RWPE1 (cell line): ENCODE results near the gene CARMIL1.
"Not testable (repeated sequence)": the region's sequence is repeated elsewhere in the genome, so short reads cannot be mapped to it uniquely, and the experiment has no call there.

ENCODE experiments used
- CTCF ChIA-PET: fragments of 350-600 bp; sonication (Branson Sonifier 250); formaldehyde crosslinking; extraction: SDS; loops from one replicate; lab custom pipeline; 2021; lab: Yijun Ruan, JAX
- POLR2A ChIA-PET: fragments of 400-600 bp; formaldehyde crosslinking; extraction: SDS; loops from one replicate; lab custom pipeline; 2020; ENCODE audit warnings: antibody characterized with exemption; ENCODE audit not compliant: low non-redundant PET; lab: Yijun Ruan, JAX
- DNase-seq: peaks from one replicate; pipeline ENCODE4 v3.0.0; 2012; ENCODE audit warnings: low spot score
- H3K27ac ChIP-seq: fragments of 450-650 bp; 2 replicates; pipeline ENCODE4 v1.5.1; 2017
- CTCF ChIP-seq: fragments of 450-650 bp; conservative IDR thresholded peaks from 2 replicates; pipeline ENCODE4 v1.5.1; 2017; ENCODE audit warnings: low read depth, mild to moderate bottlenecking

The CARMIL1 gene

DNA sequence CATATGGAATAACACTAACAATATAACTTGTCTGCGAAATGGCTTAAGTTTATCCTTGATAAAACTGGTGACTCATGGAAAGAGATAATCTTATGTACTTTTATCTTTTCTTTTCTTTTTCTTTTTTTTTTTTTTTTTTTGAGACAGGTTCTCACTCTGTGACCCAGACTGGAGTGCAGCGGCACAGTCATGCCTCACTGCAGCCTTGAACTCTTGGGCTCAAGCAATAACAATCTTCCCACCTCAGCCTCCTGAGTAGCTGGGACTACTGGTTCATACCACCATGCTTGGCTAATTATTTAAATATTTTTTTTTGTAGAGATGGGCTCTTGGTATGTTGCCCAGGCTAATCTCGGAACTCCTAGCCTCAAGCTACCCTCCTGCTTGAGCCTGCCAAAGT is 304.7 kb downstream of the CARMIL1 start:
- ChIA-PET POLR2A (no interaction called here), CTCF (no interaction called here)
- no peak for DNase-seq
- H3K27ac ChIP-seq, result no peak overlapping the region
- TF ChIP-seq CTCF, result no peak

GRCh38 chr6:25585225-25585624 is 306.1 kb downstream of the CARMIL1 start:
- no peak overlapping the region for H3K27ac ChIP-seq
- TF ChIP-seq CTCF, result no peak
- POLR2A ChIA-PET, result no interaction called here
- DNase-seq, result no peak
- CTCF ChIA-PET, result no interaction called here

- not testable (repeated sequence) for H3K27ac ChIP-seq, DNase-seq
Measured at GRCh38 chr6:25586119-25586518, 306.9 kb downstream of the CARMIL1 start.

GRCh38 chr6:25586927-25587326 is 307.8 kb downstream of the CARMIL1 start:
- POLR2A ChIA-PET, result no interaction called here
- no peak for TF ChIP-seq CTCF
- CTCF ChIA-PET, result interaction anchor here (0.6 kb wide), 1 partner anchor 31 kb away, joined by 3 read pairs; no protein-coding TSS in a partner anchor
- DNase-seq, result no peak
- H3K27ac ChIP-seq, result no peak overlapping the region

More at GRCh38 chr6:25586119-25586518, 306.9 kb downstream of the CARMIL1 start:
- CTCF ChIA-PET, POLR2A ChIA-PET: not testable (repeated sequence)

DNA sequence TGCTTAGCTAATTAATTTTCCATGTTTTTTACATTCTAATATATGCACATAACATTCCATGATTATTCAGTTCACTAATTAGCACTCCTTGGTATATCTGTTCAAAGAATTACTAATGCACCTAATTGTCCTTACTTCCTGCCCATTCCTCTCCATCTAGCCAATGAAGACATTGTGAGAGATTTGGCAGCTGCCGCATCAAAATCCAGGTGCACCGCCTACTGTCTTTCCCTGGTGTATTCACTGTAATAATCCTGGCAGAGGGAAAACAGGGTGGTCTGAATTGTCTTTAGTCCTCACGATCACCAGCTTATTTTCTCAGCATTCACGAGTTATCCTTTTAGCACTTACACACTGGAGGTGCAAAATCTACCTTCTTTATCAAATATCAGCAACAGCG is 311.8 kb downstream of the CARMIL1 start:
- POLR2A ChIA-PET, result no interaction called here
- no peak overlapping the region for H3K27ac ChIP-seq
- no peak for DNase-seq
- no peak for TF ChIP-seq CTCF
- CTCF ChIA-PET, result interaction anchor here (0.6 to 0.9 kb wide), 3 partner anchors 8 to 461 kb away, joined by 3 read pairs; no protein-coding TSS in a partner anchor

DNA sequence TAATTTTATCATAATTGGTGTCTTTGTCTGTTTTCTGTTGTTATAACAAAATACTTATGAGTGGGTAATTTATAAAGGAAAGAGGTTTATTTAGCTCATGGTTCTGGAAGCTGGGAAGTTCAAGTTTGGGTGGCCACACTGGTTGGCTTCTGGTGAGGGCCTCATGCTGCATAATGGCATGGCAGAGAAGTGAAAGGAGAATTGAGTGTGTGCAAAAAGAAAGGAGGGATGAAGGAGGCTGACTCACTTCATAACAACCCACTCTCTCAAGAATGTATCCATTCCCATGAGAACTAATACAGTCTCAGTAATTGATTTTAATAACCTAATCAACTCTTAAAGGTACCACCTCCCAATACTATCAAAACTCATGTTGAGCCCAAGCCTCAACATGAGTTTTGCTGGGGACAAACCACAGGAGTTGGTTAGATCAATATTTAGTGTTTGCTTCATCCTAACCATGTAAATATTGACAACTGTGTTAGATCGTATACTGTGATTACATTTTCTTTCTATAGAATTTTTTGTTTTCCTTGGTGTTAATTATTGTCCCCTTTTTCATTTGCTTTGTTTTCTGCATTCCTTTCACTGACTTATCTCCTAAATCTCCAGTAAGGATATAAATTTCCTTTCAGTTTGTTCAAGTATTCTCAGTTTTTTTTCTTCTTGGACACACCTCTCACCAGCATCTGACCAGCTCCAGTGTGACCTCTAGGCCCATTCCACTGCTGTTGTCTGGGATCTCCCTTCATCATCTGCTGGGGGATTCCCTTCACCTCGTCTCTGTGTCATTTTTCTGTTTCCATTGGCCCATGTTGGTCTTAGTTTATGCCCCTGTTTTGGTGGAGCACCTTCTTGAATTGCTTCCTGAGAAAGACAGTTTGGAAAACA is 318.0 kb downstream of the CARMIL1 start:
- no peak for TF ChIP-seq CTCF
- ChIA-PET POLR2A (no interaction called here), CTCF (no interaction called here)
- no peak overlapping the region for H3K27ac ChIP-seq
- DNase-seq, result no peak

DNA sequence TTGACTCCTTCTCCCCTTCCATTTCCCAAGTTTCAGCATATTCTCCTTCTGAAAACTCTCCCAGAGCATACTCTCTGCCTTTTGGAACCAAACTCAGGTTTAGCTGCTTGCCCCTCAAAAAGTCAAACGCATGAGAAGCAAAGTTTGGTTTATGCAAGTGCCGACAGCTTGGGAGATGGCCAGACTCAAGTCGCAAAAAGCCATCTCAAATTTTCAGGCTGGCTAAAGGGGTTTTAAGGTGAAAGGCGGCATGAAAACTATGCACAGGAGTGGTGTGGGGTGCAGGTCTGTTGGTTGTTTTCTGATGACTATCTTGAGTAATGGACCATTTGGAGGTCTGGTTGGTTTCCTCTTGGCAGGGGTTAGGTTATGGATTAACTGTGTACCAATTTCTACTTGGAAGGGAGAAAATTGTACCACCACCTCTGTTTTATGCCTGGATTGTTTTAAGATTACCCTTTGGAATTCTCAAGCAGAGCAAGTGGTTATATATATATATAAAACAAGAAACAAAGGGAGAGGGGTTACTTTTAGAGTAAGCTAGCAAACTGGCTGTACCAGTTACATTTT is 320.4 kb downstream of the CARMIL1 start:
- CTCF ChIA-PET, result interaction anchor here (0.6 to 1.1 kb wide), 4 partner anchors 9 to 1323 kb away, joined by 3 to 4 read pairs (median 3); no protein-coding TSS in a partner anchor
- TF ChIP-seq CTCF, result no peak
- H3K27ac ChIP-seq, result no peak overlapping the region
- DNase-seq, result no peak
- POLR2A ChIA-PET, result interaction anchor here (0.6 kb wide), 1 partner anchor 230 kb away, joined by 4 read pairs; no protein-coding TSS in a partner anchor
